ENCODE measurements around the gene TRIM14.

The TRIM14 gene

DNA sequence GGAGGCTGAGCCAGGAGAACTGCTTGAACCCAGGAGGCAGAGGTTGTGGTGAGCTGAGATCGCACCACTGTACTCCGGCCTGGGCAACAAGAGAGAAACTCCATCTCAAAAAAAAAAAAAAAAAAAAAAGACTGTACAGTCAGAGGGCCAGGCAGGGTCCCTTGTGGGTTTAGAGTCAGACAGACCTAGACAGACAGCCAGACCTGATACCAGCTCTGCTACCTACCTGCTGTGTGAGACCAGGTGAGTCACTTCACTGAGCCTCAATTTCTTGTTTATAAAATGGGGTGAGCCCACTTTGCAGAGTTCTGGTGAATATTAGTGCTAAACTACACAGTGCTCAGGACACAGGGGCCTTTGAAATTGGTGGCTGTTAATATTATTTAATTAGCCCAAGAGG is 19.7 kb downstream of the TRIM14 start:
- no peak for DNase-seq (ENCODE audit: extremely low read depth, low read depth)

DNA sequence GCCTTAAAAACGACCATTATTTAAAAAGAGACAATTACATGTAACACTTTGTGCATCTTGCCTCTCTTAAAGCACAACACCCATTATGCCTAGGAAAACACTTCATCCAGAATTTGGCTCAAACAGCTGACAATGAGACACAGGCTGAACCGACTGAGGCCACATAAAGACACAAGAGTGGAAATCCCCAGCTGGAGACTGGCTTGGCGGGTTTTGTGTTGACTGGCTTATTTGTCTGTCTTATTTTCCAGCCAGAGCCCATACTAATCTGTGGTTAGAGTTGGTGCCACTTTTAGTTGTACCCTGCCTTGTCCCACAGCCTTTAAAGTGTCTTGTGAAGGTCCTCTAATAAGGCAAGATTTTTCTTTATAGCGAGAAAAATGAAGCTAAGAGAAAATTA is 21.2 kb downstream of the TRIM14 start:
- no peak for DNase-seq (ENCODE audit: extremely low read depth, low read depth)
- TF ChIP-seq CTCF (IDR thresholded peaks at IDR 0.05; ENCODE audit: low read depth, low read length) = no peak

More for the DNA sequence above, 19.7 kb downstream of the TRIM14 start:
- no peak for TF ChIP-seq CTCF (IDR thresholded peaks at IDR 0.05; ENCODE audit: low read depth, low read length)

GRCh38 chr9:98096091-98096490 is 22.9 kb downstream of the TRIM14 start:
- DNase-seq (ENCODE audit: extremely low read depth, low read depth) = no peak
- TF ChIP-seq CTCF (IDR thresholded peaks at IDR 0.05; ENCODE audit: low read depth, low read length) = no peak

DNA sequence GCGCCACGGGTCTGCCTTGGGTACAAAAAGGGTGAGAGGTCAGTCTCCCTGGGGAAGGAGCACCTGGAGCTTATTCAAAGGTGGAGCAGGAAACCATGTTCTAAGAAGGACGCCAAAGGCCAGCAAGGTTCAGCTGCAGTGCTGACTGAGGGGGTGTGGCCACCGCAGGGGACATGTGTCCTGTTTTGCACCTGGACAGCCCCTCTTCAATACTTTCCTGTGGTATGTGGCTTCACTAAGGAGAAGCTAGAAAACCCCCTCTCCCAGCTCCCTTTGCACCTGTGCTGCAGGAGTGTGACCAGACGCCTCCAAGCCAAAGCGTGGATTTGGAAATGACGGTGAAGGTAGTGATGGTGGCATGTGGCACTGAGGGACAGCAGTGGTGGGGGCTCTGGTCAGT is 23.6 kb downstream of the TRIM14 start:
- TF ChIP-seq CTCF (IDR thresholded peaks at IDR 0.05; ENCODE audit: low read depth, low read length) = no peak
- no peak for DNase-seq (ENCODE audit: extremely low read depth, low read depth)

- TF ChIP-seq CTCF (IDR thresholded peaks at IDR 0.05; ENCODE audit: low read depth, low read length) = no peak
- no peak for DNase-seq (ENCODE audit: extremely low read depth, low read depth)
These were observed 24.2 kb downstream of the TRIM14 start for GRCh38 chr9:98094851-98095250.

- DNase-seq (ENCODE audit: extremely low read depth, low read depth) = no peak
- TF ChIP-seq CTCF (IDR thresholded peaks at IDR 0.05; ENCODE audit: low read depth, low read length) = no peak
These were observed 24.7 kb downstream of the TRIM14 start for GRCh38 chr9:98094316-98094715.

DNA sequence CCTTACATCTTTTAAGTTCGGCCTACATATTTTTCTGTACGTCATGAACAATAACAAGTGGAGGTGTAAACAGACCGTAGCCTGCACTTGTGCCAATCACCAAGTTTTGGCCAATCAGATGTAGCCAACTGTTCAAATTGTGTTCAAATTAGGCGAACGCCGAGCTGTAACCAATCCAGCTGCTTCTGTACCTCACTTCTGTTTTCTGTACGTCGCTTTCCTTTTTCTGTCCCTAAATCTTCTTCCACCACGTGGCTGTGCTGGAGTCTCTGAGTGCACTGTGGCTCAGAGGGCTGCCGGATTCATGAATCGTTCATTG is 26.4 kb downstream of the TRIM14 start:
- DNase-seq (ENCODE audit: extremely low read depth, low read depth) = no peak
- no peak for TF ChIP-seq CTCF (IDR thresholded peaks at IDR 0.05; ENCODE audit: low read depth, low read length)

Data from AG09319 (cell line).